GM12801 (cell line): ENCODE data around the gene ADGRE2.

ENCODE experiments used
- CTCF ChIP-seq: IDR thresholded peaks from one replicate; pipeline ENCODE4 v1.5.1; 2011; ENCODE audit warnings: control low read depth; ENCODE audit not compliant: insufficient read length; ENCODE audit errors: extremely low read depth

The ADGRE2 gene

GRCh38 chr19:14768001-14768400, 10.4 kb downstream of the ADGRE2 start:
- no peak for TF ChIP-seq CTCF

DNA sequence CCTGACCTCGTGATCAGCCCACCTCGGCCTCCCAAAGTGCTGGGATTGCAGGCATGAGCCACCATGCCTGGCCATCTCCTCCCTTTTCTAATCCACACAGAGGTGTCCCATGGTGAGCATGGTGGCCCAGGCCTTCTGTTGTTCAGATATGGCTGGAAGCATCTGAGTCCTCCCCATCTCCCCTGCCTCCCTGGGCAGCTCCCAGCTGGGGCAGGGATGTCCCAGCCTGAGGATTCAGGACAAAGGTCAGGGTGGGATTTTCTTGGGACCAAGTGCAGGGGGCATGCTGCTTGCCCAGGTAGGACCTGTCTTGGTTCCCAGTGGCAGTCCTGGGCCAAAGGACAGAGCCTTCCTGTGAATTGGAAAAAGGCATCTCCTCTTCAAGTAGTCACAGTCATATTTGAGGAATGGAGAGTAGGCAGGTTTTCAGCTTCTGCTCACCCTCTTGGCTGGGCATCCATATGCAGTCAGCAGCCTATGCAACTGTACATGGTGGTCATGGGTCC, 10.8 kb downstream of the ADGRE2 start:
- no peak for TF ChIP-seq CTCF

DNA sequence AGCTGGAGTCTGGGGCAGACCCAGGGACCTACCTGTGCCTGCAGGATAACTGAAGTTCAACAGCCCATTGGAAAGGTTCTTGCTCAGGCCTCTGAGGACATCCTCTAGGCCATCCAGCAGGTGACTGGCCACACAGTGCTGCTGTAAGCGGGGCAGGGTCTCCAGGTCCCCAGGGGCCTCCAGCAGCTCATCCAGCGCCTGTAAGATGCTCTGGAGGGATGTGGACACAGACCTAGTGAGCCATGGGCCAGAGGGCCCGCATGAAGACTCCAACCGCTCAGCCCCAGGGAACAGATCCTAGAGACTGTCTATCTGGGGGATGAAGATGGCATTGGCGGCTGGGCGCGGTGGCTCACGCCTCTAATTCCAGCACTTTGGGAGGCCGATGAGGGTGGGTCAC, 14.0 kb downstream of the ADGRE2 start:
- no peak for TF ChIP-seq CTCF

GRCh38 chr19:14763497-14764145, 14.7 kb downstream of the ADGRE2 start:
- TF ChIP-seq CTCF = no peak

DNA sequence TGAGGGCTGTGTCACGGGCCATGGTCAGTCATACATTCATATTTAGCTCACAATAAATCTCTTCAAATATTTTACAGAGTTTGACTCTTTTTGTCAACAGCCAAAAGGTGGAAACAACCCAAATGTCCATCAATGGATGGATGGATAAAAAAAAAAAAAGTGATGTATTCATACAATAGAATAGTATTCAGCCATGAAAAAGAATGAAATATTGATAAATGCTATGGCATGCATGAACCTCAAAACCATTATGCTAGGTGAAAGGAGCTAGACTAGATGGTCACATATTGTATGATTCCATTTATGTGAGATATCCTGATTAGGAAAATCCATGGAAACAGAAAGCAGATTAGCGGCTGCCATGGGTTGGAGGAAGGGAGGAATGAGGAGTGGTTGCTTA, 16.2 kb downstream of the ADGRE2 start:
- no peak for TF ChIP-seq CTCF

- no peak for TF ChIP-seq CTCF
These were observed 16.8 kb downstream of the ADGRE2 start for GRCh38 chr19:14761607-14762006.

DNA sequence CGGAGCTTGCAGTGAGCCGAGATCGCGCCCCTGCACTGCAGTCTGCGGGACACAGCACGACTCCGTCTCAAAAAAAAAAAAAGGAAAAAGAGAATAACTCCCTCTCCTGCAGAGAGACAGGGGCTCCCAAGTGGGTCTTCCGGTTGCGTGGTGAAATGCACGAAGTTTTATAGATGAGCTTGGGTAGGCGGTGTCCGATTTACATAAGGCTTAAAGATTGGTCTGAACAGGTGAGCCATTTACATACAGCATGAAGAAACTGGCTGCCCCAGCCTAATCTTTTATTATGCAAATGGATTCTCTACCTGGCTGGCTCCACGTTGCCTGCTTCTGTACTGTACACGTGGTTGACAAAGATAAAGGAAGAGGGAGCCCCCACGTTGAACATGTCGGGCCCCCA, 19.5 kb downstream of the ADGRE2 start:
- no peak for TF ChIP-seq CTCF
